Natural killer cell (primary cell): ENCODE measurements around the gene SLC25A6. TPM values are rescaled to one million over a fixed set of nuclear protein-coding genes. Genes with fewer than 3 reads are reported as not detected.

Experiments
- ATAC-seq, 3 donors: fragments of 150-1000 bp in 2 of 3; fragments of 200-7000 bp in 1 of 3; cut with Tn5 transposase; 1 replicate in 1 of 3; 2 replicates in 2 of 3; pipeline ENCODE4 v1.10.0; 2021; ENCODE audit warnings: mild to moderate bottlenecking in 2 of 3, moderate library complexity in 2 of 3
- DNase-seq, 2 donors: peaks; one replicate each; pipeline versions ENCODE4 v3.0.0 to v3.0.0-alpha.2; 2013 to 2021; ENCODE audit warnings: mixed read lengths in 1 of 2
- H3K27ac ChIP-seq: one replicate; pipeline ENCODE4 v1.5.1; 2013; ENCODE audit warnings: mild to moderate bottlenecking, low read length
- H3K27me3 ChIP-seq: one replicate; pipeline ENCODE4 v1.6.1; 2013; ENCODE audit warnings: low read length; ENCODE audit not compliant: control insufficient read depth, insufficient read depth
- H3K36me3 ChIP-seq: one replicate; pipeline ENCODE4 v1.6.1; 2013; ENCODE audit warnings: low read length; ENCODE audit not compliant: control insufficient read depth, insufficient read depth
- H3K4me1 ChIP-seq: one replicate; pipeline ENCODE4 v1.6.1; 2013; ENCODE audit warnings: low read length; ENCODE audit not compliant: control insufficient read depth, insufficient read depth
- H3K4me3 ChIP-seq: one replicate; pipeline ENCODE4 v1.5.1; 2013; ENCODE audit warnings: low read length
- H3K9me3 ChIP-seq: one replicate; pipeline ENCODE4 v1.6.1; 2013; ENCODE audit warnings: low read length; ENCODE audit not compliant: control insufficient read depth, insufficient read depth
- H3K27ac Mint-ChIP-seq, 2 donors: one replicate each; pipeline ENCODE4 v1.8.0; 2022; ENCODE audit warnings: mild to moderate bottlenecking in 2 of 2, mixed read lengths in 2 of 2, moderate library complexity in 1 of 2
- H3K27me3 Mint-ChIP-seq, 2 donors: one replicate each; pipeline ENCODE4 v1.8.0; 2022; ENCODE audit warnings: low read depth in 2 of 2, mixed read lengths in 2 of 2
- H3K36me3 Mint-ChIP-seq: one replicate; pipeline ENCODE4 v1.8.0; 2022; ENCODE audit warnings: mixed read lengths
- H3K4me1 Mint-ChIP-seq, 2 donors: one replicate each; pipeline ENCODE4 v1.8.0; 2022; ENCODE audit warnings: mixed read lengths in 2 of 2
- H3K4me3 Mint-ChIP-seq: one replicate; pipeline ENCODE4 v1.8.0; 2022; ENCODE audit warnings: mild to moderate bottlenecking, moderate library complexity, mixed read lengths
- H3K9me3 Mint-ChIP-seq, 2 donors: one replicate each; pipeline ENCODE4 v1.8.0; 2022; ENCODE audit warnings: mixed read lengths in 2 of 2
- WGBS: methylation state at CpG from one replicate; pipeline ENCODE4 v1.1.7; 2013; ENCODE audit warnings: missing lambda C conversion rate; ENCODE audit not compliant: insufficient coverage; 5-methylcytosine and 5-hydroxymethylcytosine counted together
- intact Hi-C: fragments of 100-400 bp; cut with micrococcal nuclease; formaldehyde crosslinking; loops from one replicate; pipeline ENCODE4 v1.14.2; 2022
- total RNA-seq, 4 donors: library from RNA; stranded (reverse); fragments of 120-200 nt in 1 of 4; gene quantifications; one replicate each; pipeline versions ENCODE4 v1.2.3 to v1.2.4, GENCODE V29; 2013 to 2022
- TF ChIP-seq, protein P1 (sequence below): fragments of 200-600 bp; IDR thresholded peaks from one replicate; pipeline ENCODE4 v1.8.0; 2022; ENCODE audit warnings: antibody characterized with exemption

SLC25A6 gene
- total RNA-seq, 3 donors from 2014 or later (not counting 1 experiment from before 2014, with no cell fraction given) = 157 to 197 (median 178) TPM

DNA sequence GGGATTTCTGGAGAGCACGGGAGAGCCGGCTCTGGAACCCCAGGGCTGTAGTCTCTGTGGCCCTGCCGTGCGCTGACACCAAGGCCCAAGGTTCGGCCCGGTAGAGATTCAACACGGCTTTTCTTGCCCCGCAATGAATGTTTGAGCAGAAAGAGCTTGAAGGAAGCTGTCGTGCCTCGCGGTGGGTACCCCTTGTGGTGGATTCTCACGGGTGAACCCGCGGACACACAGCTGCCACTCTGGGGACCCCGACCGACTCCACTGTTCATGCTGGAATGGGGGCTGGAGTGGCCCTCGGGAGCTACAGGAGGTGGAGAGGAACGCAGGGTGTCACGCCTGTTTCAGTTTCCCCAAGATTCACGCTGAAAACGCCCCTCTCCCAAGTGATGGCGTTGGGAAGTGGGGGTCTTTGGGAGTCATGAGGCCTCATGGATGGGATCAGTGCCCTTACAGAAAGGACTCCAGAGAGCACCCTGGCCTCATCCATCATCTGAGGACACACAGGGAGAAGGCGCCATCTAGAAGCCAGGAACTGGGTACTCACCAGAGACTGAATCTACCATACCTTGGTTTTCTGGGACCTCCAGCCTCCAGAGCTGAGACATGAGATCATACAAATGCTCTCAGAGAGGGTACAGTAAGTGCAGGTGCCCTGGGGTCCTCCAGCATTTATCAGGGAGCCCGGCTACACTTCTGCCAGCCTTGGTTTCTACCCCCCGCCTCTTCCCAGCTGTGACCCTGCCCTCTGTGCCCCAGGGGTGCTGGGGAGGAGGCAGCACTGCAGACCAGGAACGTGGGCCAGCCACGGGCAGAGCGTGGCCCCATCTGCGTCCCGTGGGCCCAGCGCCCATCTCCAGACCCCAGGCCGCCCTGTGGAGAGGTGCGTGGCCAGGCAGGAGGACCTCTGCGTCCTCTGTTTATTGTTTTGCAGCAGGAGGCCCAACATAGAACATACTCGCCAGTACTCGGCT, 6.4 kb downstream of the SLC25A6 start:
- no peaks in the 10 kb centered on the region for H3K27me3 Mint-ChIP-seq
- Histone ChIP-seq H3K4me1 (peaks cover 7% of the 10 kb centered on the region), H3K4me3 (no peak overlapping the region), H3K36me3 (peaks cover 55% of the 10 kb centered on the region), H3K27ac (no peak overlapping the region), H3K9me3 (no peaks in the 10 kb centered on the region), H3K27me3 (no peaks in the 10 kb centered on the region)
- H3K36me3 Mint-ChIP-seq = no peaks in the 10 kb centered on the region
- intact Hi-C loops = no loop called here
- H3K4me1 Mint-ChIP-seq = peaks cover 17 to 22% of the 10 kb centered on the region in 2 donors
- DNase-seq (no peak), ATAC-seq (peak in 1 of 3 donors; percentile 9)
- H3K9me3 Mint-ChIP-seq = no peaks in the 10 kb centered on the region
- no peak overlapping the region for H3K27ac Mint-ChIP-seq
- H3K4me3 Mint-ChIP-seq = no peak overlapping the region
- 96% methylated on average over 36 of the region's 36 CpGs for WGBS
- TF ChIP-seq, protein P1, sequence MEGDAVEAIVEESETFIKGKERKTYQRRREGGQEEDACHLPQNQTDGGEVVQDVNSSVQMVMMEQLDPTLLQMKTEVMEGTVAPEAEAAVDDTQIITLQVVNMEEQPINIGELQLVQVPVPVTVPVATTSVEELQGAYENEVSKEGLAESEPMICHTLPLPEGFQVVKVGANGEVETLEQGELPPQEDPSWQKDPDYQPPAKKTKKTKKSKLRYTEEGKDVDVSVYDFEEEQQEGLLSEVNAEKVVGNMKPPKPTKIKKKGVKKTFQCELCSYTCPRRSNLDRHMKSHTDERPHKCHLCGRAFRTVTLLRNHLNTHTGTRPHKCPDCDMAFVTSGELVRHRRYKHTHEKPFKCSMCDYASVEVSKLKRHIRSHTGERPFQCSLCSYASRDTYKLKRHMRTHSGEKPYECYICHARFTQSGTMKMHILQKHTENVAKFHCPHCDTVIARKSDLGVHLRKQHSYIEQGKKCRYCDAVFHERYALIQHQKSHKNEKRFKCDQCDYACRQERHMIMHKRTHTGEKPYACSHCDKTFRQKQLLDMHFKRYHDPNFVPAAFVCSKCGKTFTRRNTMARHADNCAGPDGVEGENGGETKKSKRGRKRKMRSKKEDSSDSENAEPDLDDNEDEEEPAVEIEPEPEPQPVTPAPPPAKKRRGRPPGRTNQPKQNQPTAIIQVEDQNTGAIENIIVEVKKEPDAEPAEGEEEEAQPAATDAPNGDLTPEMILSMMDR = no peak

DNA sequence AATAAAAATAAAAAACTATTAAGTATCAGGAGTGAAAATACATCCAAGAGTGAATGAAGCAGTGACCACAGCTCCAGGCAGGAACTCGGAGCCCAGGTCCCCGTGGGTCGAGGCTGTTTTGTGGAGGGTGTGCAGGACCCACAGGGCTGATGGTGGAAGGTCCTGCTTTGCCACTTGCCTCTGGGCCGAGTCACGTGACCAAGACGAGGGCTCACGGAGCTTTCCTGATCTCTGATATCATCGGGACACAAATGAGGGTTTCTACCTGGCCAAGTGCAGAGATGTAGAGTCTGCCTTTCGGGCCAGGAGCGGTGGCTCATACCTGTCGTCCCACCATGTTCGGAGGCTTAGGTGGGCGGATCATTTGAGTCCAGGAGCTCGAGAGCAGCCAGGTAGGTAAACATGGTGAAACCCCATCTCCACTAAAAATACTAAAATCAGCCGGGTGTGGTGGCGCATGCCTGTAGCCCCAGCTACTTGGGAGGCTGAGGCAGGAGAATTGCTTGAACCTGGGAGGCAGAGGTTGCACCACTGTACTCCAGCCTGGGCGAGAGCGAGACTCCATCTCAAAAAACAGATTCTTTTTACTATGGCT, 7.2 kb downstream of the SLC25A6 start:
- no peak overlapping the region for H3K27ac Mint-ChIP-seq
- H3K36me3 ChIP-seq = peaks cover 50% of the 10 kb centered on the region
- WGBS = 95% methylated on average over 18 of the region's 18 CpGs

DNA sequence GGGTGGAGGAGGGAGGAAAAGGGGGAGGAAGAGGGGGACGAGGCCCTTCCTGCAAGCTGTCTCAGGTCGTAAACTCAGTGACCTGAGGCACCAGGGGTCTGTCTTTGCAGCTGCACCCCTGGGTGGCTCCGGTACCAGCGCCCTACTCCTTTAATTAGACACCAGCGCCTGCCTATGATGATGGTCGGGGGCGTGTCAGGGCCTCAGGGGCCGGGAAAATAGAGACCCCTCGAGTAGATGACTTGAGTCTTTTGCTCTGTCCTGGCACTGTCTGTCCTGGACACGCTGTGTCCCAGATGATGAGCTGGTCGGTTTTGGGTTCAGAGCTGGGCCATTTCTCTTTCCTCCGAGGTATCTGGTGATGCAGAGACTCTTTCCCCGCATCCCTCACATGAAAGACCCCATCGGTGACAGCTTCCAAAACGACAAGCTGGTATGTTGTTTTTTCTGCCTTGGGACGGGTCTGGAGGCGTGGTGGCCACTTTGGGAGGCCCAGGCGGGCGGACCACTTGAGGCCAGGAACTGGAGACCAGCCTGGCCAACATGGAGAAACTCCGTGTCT, 11.2 kb downstream of the SLC25A6 start:
- Mint-ChIP-seq H3K9me3 (no peaks in the 10 kb centered on the region), H3K4me1 (no peaks in the 10 kb centered on the region), H3K27me3 (no peaks in the 10 kb centered on the region), H3K4me3 (no peak overlapping the region), H3K27ac (peak overlapping the region in 1 of 2 donors; percentile 11), H3K36me3 (no peaks in the 10 kb centered on the region)
- ATAC-seq (no peak), DNase-seq (peak in 1 of 2 donors; percentile 14)
- Histone ChIP-seq H3K27me3 (no peaks in the 10 kb centered on the region), H3K4me1 (no peaks in the 10 kb centered on the region), H3K27ac (no peak overlapping the region), H3K9me3 (no peaks in the 10 kb centered on the region), H3K36me3 (peaks cover 12% of the 10 kb centered on the region), H3K4me3 (no peak overlapping the region)
- 83% methylated on average over 20 of the region's 20 CpGs for WGBS
- TF ChIP-seq, protein P1 = no peak
- intact Hi-C loops = no loop called here

More for the DNA sequence above, 7.2 kb downstream of the SLC25A6 start:
- DNase-seq = no peak
- no peaks in the 10 kb centered on the region for H3K9me3 Mint-ChIP-seq
- TF ChIP-seq, protein P1 = no peak
- H3K27ac ChIP-seq = no peak overlapping the region
- no peaks in the 10 kb centered on the region for H3K9me3 ChIP-seq
- H3K4me3 ChIP-seq = no peak overlapping the region
- intact Hi-C loops = no loop called here
- H3K27me3 Mint-ChIP-seq = no peaks in the 10 kb centered on the region
- no peaks in the 10 kb centered on the region for H3K27me3 ChIP-seq
- no peaks in the 10 kb centered on the region for H3K4me1 ChIP-seq
- H3K36me3 Mint-ChIP-seq = no peaks in the 10 kb centered on the region
- ATAC-seq = no peak
- H3K4me3 Mint-ChIP-seq = no peak overlapping the region
- peaks cover 17 to 22% of the 10 kb centered on the region in 2 donors for H3K4me1 Mint-ChIP-seq
